Kidney (tissue), 14 donors: Measurements from ENCODE around the gene PCTP. TPM values are rescaled to one million over a fixed set of nuclear protein-coding genes. Genes with fewer than 3 reads are reported as not detected.

Experiments used
- DNase-seq, 5 donors: peaks; one replicate each; pipeline ENCODE4 v3.0.0-alpha.2; 2013 to 2020
- FAIRE-seq: peaks from 2 replicates; lab custom pipeline; 2012; peaks lifted over from hg19 to GRCh38; lab: Jason Lieb, UNC
- H3K27ac ChIP-seq, 2 donors: one replicate each; pipeline ENCODE4 v1.7.0; 2013; ENCODE audit warnings: low read depth in 2 of 2, low read length in 2 of 2, inconsistent platforms in 1 of 2
- H3K27me3 ChIP-seq: one replicate; pipeline ENCODE4 v1.7.1; 2013; ENCODE audit warnings: low read length, inconsistent platforms; ENCODE audit not compliant: control insufficient read depth, insufficient read depth
- H3K36me3 ChIP-seq, 3 donors: one replicate each; pipeline versions ENCODE4 v1.7.0 to v1.7.1; 2013; ENCODE audit warnings: low read length in 3 of 3, control low read depth in 1 of 3, inconsistent platforms in 1 of 3; ENCODE audit not compliant: insufficient read depth in 3 of 3, control insufficient read depth in 2 of 3
- H3K4me1 ChIP-seq, 3 donors: one replicate each; pipeline versions ENCODE4 v1.7.0 to v1.7.1; 2013; ENCODE audit warnings: low read length in 3 of 3, inconsistent platforms in 1 of 3, low read depth in 1 of 3; ENCODE audit not compliant: control insufficient read depth in 2 of 3, insufficient read depth in 2 of 3
- H3K4me3 ChIP-seq, 3 donors: one replicate each; pipeline versions ENCODE4 v1.7.0 to v1.8.1; 2013; ENCODE audit warnings: low read length in 3 of 3, control low read depth in 1 of 3, inconsistent platforms in 1 of 3
- H3K9ac ChIP-seq, 3 donors: one replicate each; pipeline versions ENCODE4 v1.7.0 to v1.7.1; 2013; ENCODE audit warnings: low read length in 3 of 3, control low read depth in 1 of 3, inconsistent platforms in 1 of 3
- H3K9me3 ChIP-seq, 3 donors: one replicate each; pipeline versions ENCODE4 v1.7.0 to v1.7.1; 2013; ENCODE audit warnings: low read length in 3 of 3, control low read depth in 1 of 3, inconsistent platforms in 1 of 3; ENCODE audit not compliant: control insufficient read depth in 2 of 3, insufficient read depth in 1 of 3
- intact Hi-C: fragments of 100-400 bp; cut with DNase I; formaldehyde crosslinking; loops from one replicate; pipeline ENCODE4 v1.11.1; 2022
- polyA plus RNA-seq: library from polyadenylated mRNA; stranded (reverse); fragments of 350-450 nt; fragmentation: Illumina TruSeq; extraction: RNeasy Lipid Tissue Mini Kit (QIAGEN cat#74804); gene quantifications from one replicate; pipeline ENCODE4 v1.2.3, GENCODE V29; 2014; ENCODE audit warnings: low read depth, low replicate concordance; ENCODE audit not compliant: insufficient read depth
- total RNA-seq: library from RNA; stranded (reverse); fragmentation: NEBNext Ultra II Directional; extraction: Animal tissue kit (Norgen Biotek cat#: 25700); gene quantifications from one replicate; pipeline ENCODE4 v1.2.1, GENCODE V29; 2021
- TF ChIP-seq, protein P1 (sequence below): IDR thresholded peaks from 3 replicates; pipeline ENCODE4 v1.5.1; 2012; ENCODE audit warnings: mild to moderate bottlenecking, moderate library complexity, borderline replicate concordance; ENCODE audit not compliant: insufficient read depth; ENCODE audit errors: extremely low read depth
- donor health status: control.
- donor health status: control.
- donor health status: control.
- donor health status: control.
- donor health status: control.
- donor health status: DM: yes; HTN: yes; CAD: no.
- donor health status: Normal renal cell carcinoma (clear cell type).

The PCTP gene
- total and polyA plus RNA-seq, 2 donors from 2014 or later = 18.7 to 39.2 TPM

- TF ChIP-seq, protein P1, sequence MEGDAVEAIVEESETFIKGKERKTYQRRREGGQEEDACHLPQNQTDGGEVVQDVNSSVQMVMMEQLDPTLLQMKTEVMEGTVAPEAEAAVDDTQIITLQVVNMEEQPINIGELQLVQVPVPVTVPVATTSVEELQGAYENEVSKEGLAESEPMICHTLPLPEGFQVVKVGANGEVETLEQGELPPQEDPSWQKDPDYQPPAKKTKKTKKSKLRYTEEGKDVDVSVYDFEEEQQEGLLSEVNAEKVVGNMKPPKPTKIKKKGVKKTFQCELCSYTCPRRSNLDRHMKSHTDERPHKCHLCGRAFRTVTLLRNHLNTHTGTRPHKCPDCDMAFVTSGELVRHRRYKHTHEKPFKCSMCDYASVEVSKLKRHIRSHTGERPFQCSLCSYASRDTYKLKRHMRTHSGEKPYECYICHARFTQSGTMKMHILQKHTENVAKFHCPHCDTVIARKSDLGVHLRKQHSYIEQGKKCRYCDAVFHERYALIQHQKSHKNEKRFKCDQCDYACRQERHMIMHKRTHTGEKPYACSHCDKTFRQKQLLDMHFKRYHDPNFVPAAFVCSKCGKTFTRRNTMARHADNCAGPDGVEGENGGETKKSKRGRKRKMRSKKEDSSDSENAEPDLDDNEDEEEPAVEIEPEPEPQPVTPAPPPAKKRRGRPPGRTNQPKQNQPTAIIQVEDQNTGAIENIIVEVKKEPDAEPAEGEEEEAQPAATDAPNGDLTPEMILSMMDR = no peak
- Histone ChIP-seq H3K9me3 (no peaks in the 10 kb centered on the region), H3K36me3 (no peaks in the 10 kb centered on the region), H3K4me3 (no peak overlapping the region), H3K4me1 (no peaks in the 10 kb centered on the region), H3K9ac (no peak overlapping the region), H3K27ac (no peak overlapping the region), H3K27me3 (no peaks in the 10 kb centered on the region)
- DNase-seq = no peak
- intact Hi-C loops = no loop called here
- FAIRE-seq = no peak
Measured at GRCh38 chr17:55806745-55807495, 56.1 kb downstream of the PCTP start.

- intact Hi-C loops = no loop called here
- H3K9me3 ChIP-seq = no peaks in the 10 kb centered on the region
- DNase-seq = no peak
- H3K4me1 ChIP-seq = no peaks in the 10 kb centered on the region
- H3K4me3 ChIP-seq = no peak overlapping the region
- H3K9ac ChIP-seq = no peak overlapping the region
- FAIRE-seq = no peak
- no peaks in the 10 kb centered on the region for H3K27me3 ChIP-seq
- TF ChIP-seq, protein P1 = no peak
- no peak overlapping the region for H3K27ac ChIP-seq
- H3K36me3 ChIP-seq = no peaks in the 10 kb centered on the region
Measured at GRCh38 chr17:55811536-55811935, 60.7 kb downstream of the PCTP start.

GRCh38 chr17:55812323-55812722, 61.5 kb downstream of the PCTP start:
- no peak for DNase-seq
- Histone ChIP-seq H3K4me1 (no peaks in the 10 kb centered on the region), H3K9me3 (no peaks in the 10 kb centered on the region), H3K27ac (no peak overlapping the region), H3K9ac (no peak overlapping the region), H3K4me3 (no peak overlapping the region), H3K27me3 (no peaks in the 10 kb centered on the region), H3K36me3 (no peaks in the 10 kb centered on the region)
- intact Hi-C loops = no loop called here
- FAIRE-seq = no peak
- TF ChIP-seq, protein P1 = no peak
